Measurements from ENCODE around the gene JAK1.

The JAK1 gene

GRCh38 chr1:64960731-64961130 lies 5.6 kb downstream of the JAK1 start:
- TF ChIP-seq CTCF (IDR thresholded peaks at IDR 0.05; ENCODE audit: insufficient read depth, low read depth, low read length, missing control alignments) = no peak
- DNase-seq (ENCODE audit: low read depth) = peak; percentile 87
- no peak overlapping the region for H3K4me3 ChIP-seq (ENCODE audit: low read depth, low read length)

- no peak for TF ChIP-seq CTCF (IDR thresholded peaks at IDR 0.05; ENCODE audit: insufficient read depth, low read depth, low read length, missing control alignments)
- peak; percentile 39 for DNase-seq (ENCODE audit: low read depth)
- H3K4me3 ChIP-seq (ENCODE audit: low read depth, low read length) = no peak overlapping the region
These were observed 6.4 kb downstream of the JAK1 start for GRCh38 chr1:64959986-64960385.

- H3K4me3 ChIP-seq (ENCODE audit: low read depth, low read length) = no peak overlapping the region; the same call in 1 of the 2 replicates
- DNase-seq (ENCODE audit: low read depth) = peak; percentile 91
- TF ChIP-seq CTCF (IDR thresholded peaks at IDR 0.05; ENCODE audit: insufficient read depth, low read depth, low read length, missing control alignments) = no peak
These were observed 9.5 kb downstream of the JAK1 start for GRCh38 chr1:64956733-64957441.

- no peak for DNase-seq (ENCODE audit: low read depth)
- TF ChIP-seq CTCF (IDR thresholded peaks at IDR 0.05; ENCODE audit: insufficient read depth, low read depth, low read length, missing control alignments) = no peak
- no peak overlapping the region for H3K4me3 ChIP-seq (ENCODE audit: low read depth, low read length)
These were observed 10.2 kb downstream of the JAK1 start for GRCh38 chr1:64956010-64956640.

- no peak for TF ChIP-seq CTCF (IDR thresholded peaks at IDR 0.05; ENCODE audit: insufficient read depth, low read depth, low read length, missing control alignments)
- H3K4me3 ChIP-seq (ENCODE audit: low read depth, low read length) = no peak overlapping the region
- DNase-seq (ENCODE audit: low read depth) = no peak
These were observed 11.0 kb downstream of the JAK1 start for GRCh38 chr1:64955097-64956009.

- no peak for TF ChIP-seq CTCF (IDR thresholded peaks at IDR 0.05; ENCODE audit: insufficient read depth, low read depth, low read length, missing control alignments)
- DNase-seq (ENCODE audit: low read depth) = no peak
- H3K4me3 ChIP-seq (ENCODE audit: low read depth, low read length) = no peak overlapping the region
These were observed 13.1 kb downstream of the JAK1 start for GRCh38 chr1:64953241-64953640.

Data from GM12865 (cell line).